ENCODE data around the gene LOXL1. TPM values are rescaled to one million over a fixed set of nuclear protein-coding genes. Genes with fewer than 3 reads are reported as not detected.
"Not testable (repeated sequence)": the region's sequence is repeated elsewhere in the genome, so short reads cannot be mapped to it uniquely, and the experiment has no call there.

Gene LOXL1
- polyA plus RNA-seq, 1 donor, result 8.5 TPM

DNA sequence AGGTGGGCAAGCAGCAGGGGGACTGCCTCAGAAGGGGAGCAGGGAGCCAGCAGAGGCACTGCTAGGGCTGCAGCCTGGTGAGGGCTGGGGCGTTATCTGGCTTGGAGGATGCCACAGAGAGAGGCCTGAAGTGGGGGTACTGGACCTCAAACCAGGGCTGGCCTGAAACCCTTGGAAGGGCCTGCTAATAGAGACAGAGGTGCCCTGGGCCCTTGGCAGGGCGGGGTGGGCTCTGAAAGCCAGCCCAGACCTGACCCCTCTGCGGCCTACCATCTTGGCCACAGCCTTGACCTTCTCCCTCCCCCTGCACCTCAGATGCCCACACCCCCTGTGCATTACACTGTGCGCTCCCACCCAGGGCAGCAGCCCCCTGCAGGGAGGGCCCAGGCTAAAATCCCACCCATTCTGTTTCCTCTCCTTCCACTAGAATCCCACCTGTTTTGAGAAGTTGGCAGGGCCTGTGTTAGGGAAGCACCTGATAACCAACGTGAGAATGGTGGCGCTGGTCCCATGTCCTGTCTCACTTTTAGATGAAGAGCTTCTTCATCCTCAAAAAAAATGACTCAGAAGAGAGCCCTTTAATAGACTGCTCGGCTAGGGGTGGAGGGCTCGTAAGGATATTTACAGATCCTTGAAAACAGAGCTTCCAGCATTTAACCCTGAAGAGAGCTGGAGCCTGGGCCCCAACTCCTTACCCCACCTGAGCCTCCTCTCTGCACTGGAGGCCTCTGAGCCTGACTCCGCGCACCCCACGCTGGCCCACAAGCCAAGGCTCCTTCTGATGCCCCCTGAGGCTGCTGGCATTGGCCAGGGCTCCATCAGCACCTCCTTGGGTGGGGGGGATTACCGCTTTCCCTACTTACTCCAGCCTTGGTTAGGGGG, 29.8 kb downstream of the LOXL1 start:
- peaks cover 12% of the 10 kb centered on the region for H3K4me1 ChIP-seq (ENCODE audit: control insufficient read depth, insufficient read depth, low read length)
- no peak for DNase-seq
- H3K36me3 ChIP-seq (ENCODE audit: control insufficient read depth, insufficient read depth, low read length), result no peaks in the 10 kb centered on the region
- no peaks in the 10 kb centered on the region for H3K9me3 ChIP-seq (ENCODE audit: control insufficient read depth, low read depth, low read length)
- WGBS (ENCODE audit: insufficient coverage, low lambda C conversion rate), result no CpG with 5 or more reads among the region's 12 CpGs
- H3K27ac ChIP-seq (ENCODE audit: low read length), result no peak overlapping the region
- H3K27me3 ChIP-seq (ENCODE audit: control insufficient read depth, insufficient read depth, low read length), result no peaks in the 10 kb centered on the region
- H3K4me3 ChIP-seq (ENCODE audit: low read length), result no peak overlapping the region

DNA sequence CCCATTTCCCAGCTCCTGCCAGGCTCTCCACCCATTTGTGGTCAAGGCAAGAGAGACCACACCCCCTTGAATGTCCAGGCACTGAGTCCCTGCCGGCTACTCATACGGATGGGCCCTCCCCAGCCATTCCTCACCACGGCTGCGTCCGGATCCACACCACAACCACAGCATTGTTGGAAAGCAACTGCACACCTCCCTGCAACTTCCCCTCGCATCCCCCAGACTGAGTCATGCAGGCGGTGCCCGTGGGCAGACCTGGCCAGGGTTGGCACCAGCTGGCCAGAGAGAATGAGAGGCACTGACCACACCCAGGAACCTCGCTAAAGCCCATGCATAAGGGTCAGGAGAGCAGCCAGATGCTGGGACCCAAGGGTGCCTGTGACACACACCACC, 30.5 kb downstream of the LOXL1 start:
- peaks cover 6% of the 10 kb centered on the region for H3K4me1 ChIP-seq (ENCODE audit: control insufficient read depth, insufficient read depth, low read length)
- H3K9me3 ChIP-seq (ENCODE audit: control insufficient read depth, low read depth, low read length), result no peaks in the 10 kb centered on the region
- no CpG with 5 or more reads among the region's 9 CpGs for WGBS (ENCODE audit: insufficient coverage, low lambda C conversion rate)
- no peaks in the 10 kb centered on the region for H3K27me3 ChIP-seq (ENCODE audit: control insufficient read depth, insufficient read depth, low read length)
- no peaks in the 10 kb centered on the region for H3K36me3 ChIP-seq (ENCODE audit: control insufficient read depth, insufficient read depth, low read length)
- H3K27ac ChIP-seq (ENCODE audit: low read length), result no peak overlapping the region
- H3K4me3 ChIP-seq (ENCODE audit: low read length), result no peak overlapping the region
- DNase-seq, result no peak

DNA sequence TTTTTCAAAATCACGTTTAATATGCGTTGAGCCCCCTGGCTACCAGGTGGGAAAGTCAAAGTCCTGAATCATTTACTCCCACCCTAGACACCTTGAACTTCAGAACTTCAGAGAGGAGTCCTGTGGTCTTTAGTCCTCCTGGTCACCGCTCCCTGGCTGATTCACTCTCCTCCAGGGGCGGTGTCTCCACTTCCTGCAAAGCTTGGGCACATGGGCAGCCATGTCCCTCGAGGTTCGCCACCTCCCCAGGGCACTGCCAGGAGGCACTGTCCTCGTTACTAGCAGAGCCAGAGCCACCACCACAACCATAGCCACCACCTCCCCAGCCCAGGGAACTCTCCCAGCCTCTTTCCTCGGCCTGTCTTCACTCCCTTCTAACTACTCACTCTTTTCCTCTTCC, 31.0 kb downstream of the LOXL1 start:
- Histone ChIP-seq H3K27me3 (ENCODE audit: control insufficient read depth, insufficient read depth, low read length) (no peaks in the 10 kb centered on the region), H3K36me3 (ENCODE audit: control insufficient read depth, insufficient read depth, low read length) (no peaks in the 10 kb centered on the region), H3K27ac (ENCODE audit: low read length) (no peak overlapping the region), H3K4me1 (ENCODE audit: control insufficient read depth, insufficient read depth, low read length) (peaks cover under 1% of the 10 kb centered on the region), H3K9me3 (ENCODE audit: control insufficient read depth, low read depth, low read length) (no peaks in the 10 kb centered on the region), H3K4me3 (ENCODE audit: low read length) (no peak overlapping the region)
- DNase-seq, result no peak
- 82% methylated on average over 2 of the region's 8 CpGs for whole genome bisulfite sequencing (ENCODE audit: insufficient coverage, low lambda C conversion rate)

DNA sequence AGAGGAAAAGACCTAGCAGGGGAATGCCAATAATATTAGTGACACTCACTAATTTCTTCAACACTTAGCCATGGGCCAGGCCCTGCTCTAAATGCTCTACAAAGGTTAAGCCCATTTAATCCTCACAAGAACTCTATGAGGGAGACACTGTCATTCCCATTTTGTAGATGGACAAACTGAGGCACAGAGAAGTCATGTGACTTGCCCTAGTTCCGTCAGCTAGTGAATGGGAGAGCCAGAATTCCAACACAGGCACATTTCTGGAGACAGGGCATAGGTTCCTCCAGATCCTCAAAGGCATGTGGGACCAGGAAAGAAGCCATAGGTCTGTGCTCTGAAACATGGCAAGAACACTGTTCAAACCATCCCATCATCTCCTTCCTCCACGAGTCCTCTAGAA, 31.5 kb downstream of the LOXL1 start:
- H3K9me3 ChIP-seq (ENCODE audit: control insufficient read depth, low read depth, low read length), result no peaks in the 10 kb centered on the region
- H3K4me1 ChIP-seq (ENCODE audit: control insufficient read depth, insufficient read depth, low read length), result no peaks in the 10 kb centered on the region
- H3K4me3 ChIP-seq (ENCODE audit: low read length), result no peak overlapping the region
- no CpG with 5 or more reads among the region's 2 CpGs for WGBS (ENCODE audit: insufficient coverage, low lambda C conversion rate)
- no peak for DNase-seq
- no peaks in the 10 kb centered on the region for H3K36me3 ChIP-seq (ENCODE audit: control insufficient read depth, insufficient read depth, low read length)
- no peaks in the 10 kb centered on the region for H3K27me3 ChIP-seq (ENCODE audit: control insufficient read depth, insufficient read depth, low read length)
- H3K27ac ChIP-seq (ENCODE audit: low read length), result no peak overlapping the region

DNA sequence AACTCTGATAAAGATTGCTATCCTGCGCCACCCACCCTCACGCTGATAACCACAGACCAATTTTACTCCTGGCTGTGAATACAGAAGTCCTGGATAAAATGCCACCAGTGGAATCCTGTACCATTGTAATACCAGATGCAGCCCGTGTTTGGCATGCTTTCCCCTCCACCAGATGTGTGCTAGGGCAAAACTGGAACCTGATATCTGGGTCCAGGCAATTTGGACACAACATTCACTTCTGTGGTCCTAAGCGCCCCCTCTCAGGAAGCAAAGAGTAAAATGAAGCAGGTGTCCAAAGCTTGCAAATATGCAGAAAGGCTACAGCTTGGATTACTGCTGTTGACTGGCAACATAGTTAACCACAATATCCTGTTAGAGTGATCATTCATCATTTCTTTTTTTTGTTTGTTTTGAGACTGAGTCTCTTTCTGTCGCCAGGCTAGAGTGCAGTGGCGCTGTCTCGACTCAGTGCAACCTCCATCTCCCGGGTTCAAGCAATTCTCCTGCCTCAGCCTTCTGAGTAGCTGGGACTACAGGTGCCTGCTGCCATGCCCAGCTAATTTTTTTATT, 32.8 kb downstream of the LOXL1 start:
- Histone ChIP-seq H3K4me3 (ENCODE audit: low read length) (no peak overlapping the region), H3K9me3 (ENCODE audit: control insufficient read depth, low read depth, low read length) (no peaks in the 10 kb centered on the region), H3K36me3 (ENCODE audit: control insufficient read depth, insufficient read depth, low read length) (no peaks in the 10 kb centered on the region), H3K27ac (ENCODE audit: low read length) (no peak overlapping the region), H3K27me3 (ENCODE audit: control insufficient read depth, insufficient read depth, low read length) (no peaks in the 10 kb centered on the region), H3K4me1 (ENCODE audit: control insufficient read depth, insufficient read depth, low read length) (no peaks in the 10 kb centered on the region)
- WGBS (ENCODE audit: insufficient coverage, low lambda C conversion rate), result 60% methylated on average over 1 of the region's 8 CpGs
- DNase-seq, result no peak

DNA sequence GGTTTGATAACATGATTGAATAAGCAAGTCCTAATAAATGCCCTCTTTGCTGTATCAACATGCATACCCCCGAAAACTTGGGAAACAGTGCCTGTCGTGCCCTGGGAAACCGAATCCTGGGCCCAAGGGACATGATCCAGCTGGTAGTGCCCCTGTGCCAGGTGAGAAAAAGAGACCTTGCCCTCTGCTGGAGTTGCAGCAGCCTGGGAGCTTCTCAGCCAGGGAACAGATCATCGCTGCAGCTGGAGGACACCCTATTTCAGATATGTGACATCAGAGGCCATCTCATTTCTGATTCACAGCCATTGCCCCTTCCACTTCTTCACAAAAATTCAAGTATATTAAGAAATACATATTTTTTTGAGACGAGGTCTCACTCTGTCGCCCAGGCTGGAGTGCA, 33.5 kb downstream of the LOXL1 start:
- no peak for DNase-seq
- Histone ChIP-seq H3K27ac (ENCODE audit: low read length) (no peak overlapping the region), H3K27me3 (ENCODE audit: control insufficient read depth, insufficient read depth, low read length) (no peaks in the 10 kb centered on the region), H3K4me3 (ENCODE audit: low read length) (no peak overlapping the region), H3K36me3 (ENCODE audit: control insufficient read depth, insufficient read depth, low read length) (no peaks in the 10 kb centered on the region), H3K4me1 (ENCODE audit: control insufficient read depth, insufficient read depth, low read length) (no peaks in the 10 kb centered on the region), H3K9me3 (ENCODE audit: control insufficient read depth, low read depth, low read length) (no peaks in the 10 kb centered on the region)
- no CpG with 5 or more reads among the region's 6 CpGs for WGBS (ENCODE audit: insufficient coverage, low lambda C conversion rate)

DNA sequence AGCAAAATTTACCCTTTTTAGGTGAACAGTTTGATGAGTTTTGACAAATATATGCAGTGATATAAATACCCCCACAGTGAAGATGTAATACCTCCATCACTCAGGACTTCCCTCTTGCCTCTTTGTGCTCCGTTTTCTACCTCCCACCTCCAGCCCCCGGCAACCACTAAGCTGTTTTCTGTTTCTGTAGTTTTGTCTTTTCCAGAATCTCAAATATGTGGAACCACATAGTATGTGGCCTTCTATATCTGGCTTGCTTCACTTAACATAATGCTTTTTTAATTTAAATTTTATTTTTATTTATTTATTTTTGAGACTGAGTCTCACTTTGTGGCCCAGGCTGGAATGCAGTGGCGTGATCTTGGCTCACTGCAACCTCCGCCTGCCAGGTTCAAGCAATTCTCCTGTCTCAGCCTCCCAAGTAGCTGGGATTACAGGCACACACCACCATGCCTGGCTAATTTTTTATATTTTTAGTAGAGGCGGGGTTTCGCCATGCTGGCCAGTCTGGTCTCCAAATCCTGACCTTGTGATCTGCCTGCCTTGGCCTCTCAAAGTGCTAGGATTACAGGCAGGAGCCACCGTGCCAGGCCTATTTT, 34.3 kb downstream of the LOXL1 start:
- not testable (repeated sequence) for H3K27ac ChIP-seq (ENCODE audit: low read length); H3K9me3 ChIP-seq (ENCODE audit: control insufficient read depth, low read depth, low read length); H3K4me3 ChIP-seq (ENCODE audit: low read length); H3K4me1 ChIP-seq (ENCODE audit: control insufficient read depth, insufficient read depth, low read length); DNase-seq; H3K27me3 ChIP-seq (ENCODE audit: control insufficient read depth, insufficient read depth, low read length); H3K36me3 ChIP-seq (ENCODE audit: control insufficient read depth, insufficient read depth, low read length)
- no CpG with 5 or more reads among the region's 7 CpGs for WGBS (ENCODE audit: insufficient coverage, low lambda C conversion rate)

DNA sequence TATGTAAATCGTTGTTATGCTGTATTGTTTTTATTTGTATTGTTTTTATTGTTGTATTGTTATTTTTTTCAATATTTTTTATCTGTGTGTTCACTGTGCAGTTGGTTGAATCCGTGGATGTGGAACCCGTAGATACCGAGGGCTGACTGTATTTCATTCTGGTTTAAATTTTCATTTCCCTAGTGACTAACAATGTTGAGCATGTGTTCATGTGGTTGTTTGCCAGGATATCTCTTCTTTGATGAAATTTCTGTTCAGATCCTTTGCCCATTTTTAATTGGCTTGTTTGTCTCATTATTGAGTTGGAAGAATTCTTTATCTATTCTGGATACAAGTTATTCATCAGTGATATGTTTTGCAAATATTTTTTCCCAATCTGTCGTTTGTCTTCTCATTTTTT, 36.2 kb downstream of the LOXL1 start:
- no peak overlapping the region for H3K4me3 ChIP-seq (ENCODE audit: low read length)
- no peak overlapping the region for H3K27ac ChIP-seq (ENCODE audit: low read length)
- WGBS (ENCODE audit: insufficient coverage, low lambda C conversion rate), result 53% methylated on average over 2 of the region's 5 CpGs
- H3K27me3 ChIP-seq (ENCODE audit: control insufficient read depth, insufficient read depth, low read length), result no peaks in the 10 kb centered on the region
- DNase-seq, result no peak
- H3K4me1 ChIP-seq (ENCODE audit: control insufficient read depth, insufficient read depth, low read length), result no peaks in the 10 kb centered on the region
- H3K36me3 ChIP-seq (ENCODE audit: control insufficient read depth, insufficient read depth, low read length), result no peaks in the 10 kb centered on the region
- no peaks in the 10 kb centered on the region for H3K9me3 ChIP-seq (ENCODE audit: control insufficient read depth, low read depth, low read length)

DNA sequence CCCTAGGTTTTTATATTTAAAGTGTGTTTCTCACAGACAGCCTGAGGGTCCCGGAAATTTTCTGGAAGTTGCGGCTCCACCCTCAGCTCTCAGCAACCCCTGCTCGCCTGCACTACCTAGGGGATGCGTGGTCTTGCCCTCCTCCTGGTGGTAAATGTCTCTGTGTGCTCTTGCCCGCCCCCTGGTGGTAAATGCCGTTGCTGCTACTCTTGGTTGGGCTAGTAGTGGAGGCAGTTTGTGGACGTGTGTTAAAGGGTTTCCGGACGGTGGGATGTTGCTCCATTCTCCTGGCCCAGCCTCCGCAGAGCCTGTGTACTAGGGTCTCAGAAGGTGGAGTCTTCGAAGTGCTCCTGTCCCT, 38.5 kb downstream of the LOXL1 start:
- Histone ChIP-seq H3K36me3 (ENCODE audit: control insufficient read depth, insufficient read depth, low read length) (no peaks in the 10 kb centered on the region), H3K27me3 (ENCODE audit: control insufficient read depth, insufficient read depth, low read length) (no peaks in the 10 kb centered on the region), H3K9me3 (ENCODE audit: control insufficient read depth, low read depth, low read length) (no peaks in the 10 kb centered on the region), H3K4me3 (ENCODE audit: low read length) (no peak overlapping the region), H3K27ac (ENCODE audit: low read length) (no peak overlapping the region), H3K4me1 (ENCODE audit: control insufficient read depth, insufficient read depth, low read length) (no peaks in the 10 kb centered on the region)
- WGBS (ENCODE audit: insufficient coverage, low lambda C conversion rate), result no CpG with 5 or more reads among the region's 11 CpGs
- DNase-seq, result peak; percentile 52 to 64

DNA sequence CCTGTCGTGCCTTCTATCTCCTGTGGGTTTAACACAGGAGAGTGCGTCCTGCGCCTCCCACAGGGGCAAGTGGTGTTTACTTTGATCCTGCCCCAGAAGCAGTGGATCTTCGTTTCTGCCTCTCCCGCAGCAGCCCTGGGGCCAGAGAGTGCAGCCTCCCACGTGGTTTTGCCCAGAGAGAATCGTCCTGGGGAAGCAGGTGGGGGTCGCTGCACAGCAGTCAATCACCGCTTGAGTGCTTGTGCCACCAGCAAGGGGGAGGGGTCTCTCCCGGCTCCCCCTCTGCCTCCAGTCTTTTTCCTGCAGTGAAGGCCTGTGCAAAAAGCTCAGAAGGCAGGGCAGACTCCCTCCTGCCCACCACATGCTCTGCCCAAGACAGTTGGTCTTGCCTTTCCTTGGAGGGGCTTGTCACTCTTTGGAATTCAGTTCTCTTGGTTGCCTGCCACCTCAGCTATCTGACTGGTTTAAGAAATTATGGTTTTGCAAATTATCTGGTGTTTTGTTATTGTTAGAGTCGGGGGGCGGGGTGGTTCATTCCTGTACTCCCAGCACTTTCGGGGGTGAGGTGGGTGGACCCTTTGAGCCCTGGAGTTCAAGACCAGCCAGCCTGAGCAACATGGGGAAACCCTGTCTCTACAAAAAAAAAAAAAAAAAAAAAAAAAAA, 39.0 kb downstream of the LOXL1 start:
- H3K9me3 ChIP-seq (ENCODE audit: control insufficient read depth, low read depth, low read length), result no peaks in the 10 kb centered on the region
- H3K4me3 ChIP-seq (ENCODE audit: low read length), result no peak overlapping the region
- no peak overlapping the region for H3K27ac ChIP-seq (ENCODE audit: low read length)
- no peaks in the 10 kb centered on the region for H3K36me3 ChIP-seq (ENCODE audit: control insufficient read depth, insufficient read depth, low read length)
- no CpG with 5 or more reads among the region's 13 CpGs for WGBS (ENCODE audit: insufficient coverage, low lambda C conversion rate)
- no peak for DNase-seq
- H3K4me1 ChIP-seq (ENCODE audit: control insufficient read depth, insufficient read depth, low read length), result no peaks in the 10 kb centered on the region
- H3K27me3 ChIP-seq (ENCODE audit: control insufficient read depth, insufficient read depth, low read length), result no peaks in the 10 kb centered on the region

Measured in large intestine (tissue), 3 donors.